Fibroblast of skin of scalp (primary cell): ENCODE data around the gene METTL26.

ENCODE experiments used
- DNase-seq: peaks from one replicate; pipeline ENCODE4 v3.0.0-alpha.2; 2013

Gene METTL26

GRCh38 chr16:595094-595528 lies 41.0 kb downstream of the METTL26 start:
- DNase-seq: no peak

- DNase-seq: no peak
These were observed 42.3 kb downstream of the METTL26 start for GRCh38 chr16:593807-594206.

GRCh38 chr16:593406-593805 lies 42.7 kb downstream of the METTL26 start:
- DNase-seq: no peak

- no peak for DNase-seq
These were observed 43.4 kb downstream of the METTL26 start for GRCh38 chr16:592518-593306.

- no peak for DNase-seq
These were observed 44.1 kb downstream of the METTL26 start for GRCh38 chr16:591892-592517.

GRCh38 chr16:591231-591630 lies 44.9 kb downstream of the METTL26 start:
- DNase-seq: no peak

GRCh38 chr16:590815-591200 lies 45.3 kb downstream of the METTL26 start:
- no peak for DNase-seq

GRCh38 chr16:590188-590814 lies 45.8 kb downstream of the METTL26 start:
- DNase-seq: peak; percentile 25

GRCh38 chr16:589658-590187 lies 46.4 kb downstream of the METTL26 start, which contains the start of gene RAB40C:
RAB40C (plus strand) TSS chr16:590066; CDS start chr16:590292, 226 bp downstream.
- DNase-seq: peak; percentile 98

GRCh38 chr16:588889-589657 lies 47.0 kb downstream of the METTL26 start:
- DNase-seq: peak; percentile 95

GRCh38 chr16:588639-588888 lies 47.5 kb downstream of the METTL26 start:
- peak; percentile 47 for DNase-seq

- no peak for DNase-seq
These were observed 49.2 kb downstream of the METTL26 start for GRCh38 chr16:586645-587590.

- DNase-seq: peak; percentile 35
These were observed 50.0 kb downstream of the METTL26 start for GRCh38 chr16:586047-586644.

GRCh38 chr16:585351-585750 lies 50.8 kb downstream of the METTL26 start:
- no peak for DNase-seq
